Measurements from ENCODE around the gene MARK3.

MARK3 gene

GRCh38 chr14:103398427-103399195, 13.4 kb downstream of the MARK3 start:
- no peak for DNase-seq

- DNase-seq: no peak
Measured at GRCh38 chr14:103400537-103400936, 15.3 kb downstream of the MARK3 start.

GRCh38 chr14:103401223-103402214, 16.3 kb downstream of the MARK3 start:
- DNase-seq: no peak

GRCh38 chr14:103402695-103403094, 17.5 kb downstream of the MARK3 start:
- peak; percentile 35 for DNase-seq

- DNase-seq: no peak
Measured at GRCh38 chr14:103404032-103404918, 19.1 kb downstream of the MARK3 start.

- DNase-seq: no peak
Measured at GRCh38 chr14:103404920-103405319, 19.7 kb downstream of the MARK3 start.

- peak; percentile 45 for DNase-seq
Measured at GRCh38 chr14:103408491-103409155, 23.4 kb downstream of the MARK3 start.

GRCh38 chr14:103416916-103417315, 31.7 kb downstream of the MARK3 start:
- DNase-seq: no peak

- DNase-seq: no peak
Measured at GRCh38 chr14:103418481-103418818, 33.2 kb downstream of the MARK3 start.

- no peak for DNase-seq
Measured at GRCh38 chr14:103421556-103421955, 36.3 kb downstream of the MARK3 start.

- no peak for DNase-seq
Measured at GRCh38 chr14:103423050-103423461, 37.8 kb downstream of the MARK3 start.

- DNase-seq: no peak
Measured at GRCh38 chr14:103427485-103428443, 42.5 kb downstream of the MARK3 start.

GRCh38 chr14:103428723-103429556, 43.7 kb downstream of the MARK3 start:
- no peak for DNase-seq

GRCh38 chr14:103430358-103430757, 45.1 kb downstream of the MARK3 start:
- no peak for DNase-seq

GRCh38 chr14:103432627-103433026, 47.4 kb downstream of the MARK3 start:
- no peak for DNase-seq

- DNase-seq: no peak
Measured at GRCh38 chr14:103433916-103434563, 48.8 kb downstream of the MARK3 start.

GRCh38 chr14:103434868-103435442, 49.7 kb downstream of the MARK3 start:
- DNase-seq: no peak

GRCh38 chr14:103436533-103436932, 51.3 kb downstream of the MARK3 start:
- DNase-seq: no peak

- DNase-seq: no peak
Measured at GRCh38 chr14:103442288-103442687, 57.1 kb downstream of the MARK3 start.
